HL-60 (cell line): ENCODE measurements around the gene ADAM19.

Experiments
- CTCF ChIP-seq: IDR thresholded peaks from one replicate; pipeline ENCODE4 v1.5.1; 2011; ENCODE audit warnings: low read length, control low read depth, inconsistent platforms; ENCODE audit not compliant: insufficient read depth
- POLR2AphosphoS5 ChIP-seq: IDR thresholded peaks from 2 replicates; pipeline ENCODE4 v1.6.1; 2012; ENCODE audit warnings: low read depth
- SPI1 ChIP-seq: IDR thresholded peaks from 2 replicates; pipeline ENCODE4 v1.6.1; 2012; ENCODE audit warnings: low read depth, mild to moderate bottlenecking, borderline replicate concordance

- TF ChIP-seq CTCF, result no peak
- no peak for TF ChIP-seq POLR2AphosphoS5
- no peak for TF ChIP-seq SPI1
Observed at GRCh38 chr5:157541447-157542118, 34.0 kb downstream of the ADAM19 start.
